HEK293 (cell line): Measurements from ENCODE around the gene ARID1A.

Source experiments
- CTCF ChIP-seq: fragments of 450-650 bp; formaldehyde crosslinking; IDR thresholded peaks from 2 replicates; pipeline ENCODE4 v1.5.1; 2016; ENCODE audit warnings: missing biosample characterization, missing genetic modification characterization
- PRDM4 ChIP-seq: fragments of 450-650 bp; formaldehyde crosslinking; IDR thresholded peaks from 2 replicates; pipeline ENCODE4 v1.5.1; 2017; ENCODE audit warnings: missing biosample characterization, missing genetic modification characterization
- SP3 ChIP-seq: fragments of 450-650 bp; formaldehyde crosslinking; IDR thresholded peaks from 2 replicates; pipeline ENCODE4 v1.5.1; 2016; ENCODE audit warnings: missing biosample characterization, missing genetic modification characterization
- ZBTB1 ChIP-seq: fragments of 450-650 bp; formaldehyde crosslinking; IDR thresholded peaks from 2 replicates; pipeline ENCODE4 v1.5.1; 2016; ENCODE audit warnings: missing biosample characterization, missing genetic modification characterization
- ZBTB21 ChIP-seq: fragments of 450-650 bp; formaldehyde crosslinking; IDR thresholded peaks from 2 replicates; pipeline ENCODE4 v1.5.1; 2017; ENCODE audit warnings: missing biosample characterization, missing genetic modification characterization
- ZBTB48 ChIP-seq: fragments of 450-650 bp; formaldehyde crosslinking; IDR thresholded peaks from 2 replicates; pipeline ENCODE4 v1.5.1; 2016; ENCODE audit warnings: missing biosample characterization, missing genetic modification characterization
- ZNF157 ChIP-seq: fragments of 450-650 bp; formaldehyde crosslinking; IDR thresholded peaks from 2 replicates; pipeline ENCODE4 v1.5.1; 2016; ENCODE audit warnings: missing biosample characterization, missing genetic modification characterization
- ZNF645 ChIP-seq: fragments of 450-650 bp; formaldehyde crosslinking; IDR thresholded peaks from 2 replicates; pipeline ENCODE4; 2016; ENCODE audit warnings: missing biosample characterization, missing genetic modification characterization
- ZNF677 ChIP-seq: fragments of 450-650 bp; IDR thresholded peaks from 2 replicates; pipeline ENCODE4 v1.5.0; 2018; ENCODE audit warnings: missing biosample characterization, mild to moderate bottlenecking, missing genetic modification characterization, moderate library complexity

GRCh38 chr1:26695356-26696118 lies at the start of gene ARID1A:
- peak; percentile 75 for TF ChIP-seq CTCF
- 0 out of 2 replicates have a peak, but pooled peaks have one; percentile 43 for TF ChIP-seq ZBTB1
- TF ChIP-seq ZBTB48 (tag by site-specific recombination) = peak; percentile 98
- TF ChIP-seq ZNF677 = peak; percentile 58
- peak; percentile 85 for TF ChIP-seq PRDM4 (tag by site-specific recombination)
- no peak for TF ChIP-seq ZNF157 (tag by site-specific recombination)
- TF ChIP-seq SP3 (tag by site-specific recombination) = peak; percentile 73
- TF ChIP-seq ZBTB21 = peak; percentile 35; the same call in 1 of the 2 replicates
- TF ChIP-seq ZNF645 = no peak
